Mesendoderm (in vitro differentiated cells): ENCODE measurements around the gene MRPL36.
A peak's percentile ranks its signal among the peaks of the same experiment; 100 is the strongest.

Experiments
- DNase-seq: peaks from one replicate; pipeline ENCODE4 v3.0.0; 2013
- H2AK5ac ChIP-seq: 2 replicates; pipeline ENCODE4 v1.6.1; 2013; ENCODE audit warnings: low read length, inconsistent platforms
- H2BK120ac ChIP-seq: 2 replicates; pipeline ENCODE4 v1.6.1; 2013; ENCODE audit warnings: low read depth, mild to moderate bottlenecking, low read length, moderate library complexity, mixed read lengths
- H2BK15ac ChIP-seq: replicated peaks from 2 replicates; pipeline ENCODE4 v1.6.1; 2013; ENCODE audit warnings: low read depth, mild to moderate bottlenecking, moderate library complexity
- H2BK5ac ChIP-seq: 2 replicates; pipeline ENCODE4 v1.6.1; 2013; ENCODE audit warnings: low read length, inconsistent platforms
- H3K18ac ChIP-seq: 2 replicates; pipeline ENCODE4 v1.6.1; 2013; ENCODE audit warnings: mild to moderate bottlenecking, low read length, mixed read lengths
- H3K23ac ChIP-seq: one replicate; pipeline ENCODE4 v1.6.1; 2013; ENCODE audit warnings: low read length
- H3K27ac ChIP-seq: 2 replicates; pipeline ENCODE4 v1.5.1; 2013; ENCODE audit warnings: low read depth, mild to moderate bottlenecking, inconsistent platforms, low read length, moderate library complexity
- H3K27me3 ChIP-seq: 2 replicates; pipeline ENCODE4 v1.6.1; 2013; ENCODE audit warnings: low read length, control low read depth, mild to moderate bottlenecking, inconsistent platforms; ENCODE audit not compliant: insufficient read depth, poor library complexity
- H3K36me3 ChIP-seq: 2 replicates; pipeline ENCODE4 v1.6.1; 2013; ENCODE audit warnings: low read length, inconsistent platforms; ENCODE audit not compliant: control insufficient read depth, insufficient read depth
- H3K4ac ChIP-seq: one replicate; pipeline ENCODE4 v1.6.1; 2013; ENCODE audit warnings: low read depth, mild to moderate bottlenecking, low read length, moderate library complexity
- H3K4me1 ChIP-seq: 2 replicates; pipeline ENCODE4 v1.6.1; 2013; ENCODE audit warnings: low read depth, low read length, inconsistent platforms; ENCODE audit not compliant: control insufficient read depth
- H3K4me2 ChIP-seq: 2 replicates; pipeline ENCODE4 v1.6.1; 2013; ENCODE audit warnings: low read length
- H3K4me3 ChIP-seq: 2 replicates; pipeline ENCODE4 v1.5.1; 2013; ENCODE audit warnings: mild to moderate bottlenecking, low read length
- H3K56ac ChIP-seq: one replicate; pipeline ENCODE4 v1.6.1; 2013; ENCODE audit warnings: low read length
- H3K79me1 ChIP-seq: 2 replicates; pipeline ENCODE4 v1.6.1; 2013; ENCODE audit warnings: low read length, inconsistent platforms
- H3K79me2 ChIP-seq: 2 replicates; pipeline ENCODE4 v1.6.1; 2013; ENCODE audit warnings: mild to moderate bottlenecking, low read length; ENCODE audit not compliant: control insufficient read depth, insufficient read depth
- H3K9ac ChIP-seq: 2 replicates; pipeline ENCODE4 v1.6.1; 2013; ENCODE audit warnings: low read length, inconsistent platforms
- H4K5ac ChIP-seq: one replicate; pipeline ENCODE4 v1.6.1; 2013; ENCODE audit warnings: low read length
- H4K8ac ChIP-seq: one replicate; pipeline ENCODE4 v1.6.1; 2013; ENCODE audit warnings: low read depth, mild to moderate bottlenecking, control low read depth, low read length, moderate library complexity
- WGBS: extraction: QIAGEN DNeasy Blood & Tissue Kit; methylation state at CpG from one replicate; pipeline ENCODE4 v1.1.7; 2013; ENCODE audit warnings: low lambda C conversion rate, missing lambda C conversion rate; ENCODE audit not compliant: insufficient coverage; ENCODE audit errors: extremely low coverage; 5-methylcytosine and 5-hydroxymethylcytosine counted together

Gene MRPL36

GRCh38 chr5:1772634-1773033, 27.0 kb downstream of the MRPL36 start:
- Histone ChIP-seq H3K18ac (no peak overlapping the region), H3K23ac (no peak overlapping the region), H3K4me1 (no peaks in the 10 kb centered on the region), H2AK5ac (no peak overlapping the region), H3K9ac (no peak overlapping the region), H3K27ac (no peak overlapping the region), H3K79me2 (no peaks in the 10 kb centered on the region), H2BK120ac (no peak overlapping the region), H3K56ac (no peak overlapping the region), H3K36me3 (no peaks in the 10 kb centered on the region), H4K5ac (no peak overlapping the region), H2BK15ac (no peak overlapping the region), H3K27me3 (no peaks in the 10 kb centered on the region), H3K4me2 (no peak overlapping the region), H3K4ac (no peak overlapping the region), H3K79me1 (no peaks in the 10 kb centered on the region), H4K8ac (no peak overlapping the region), H3K4me3 (no peak overlapping the region), H2BK5ac (no peak overlapping the region)
- WGBS: no CpG with 5 or more reads among the region's 5 CpGs
- no peak for DNase-seq

- Histone ChIP-seq H4K5ac (no peak overlapping the region), H3K4me1 (no peaks in the 10 kb centered on the region), H3K27ac (no peak overlapping the region), H2AK5ac (no peak overlapping the region), H3K23ac (peak overlapping the region; percentile 24), H3K18ac (no peak overlapping the region), H2BK5ac (no peak overlapping the region), H3K79me1 (no peaks in the 10 kb centered on the region), H3K9ac (no peak overlapping the region), H4K8ac (no peak overlapping the region), H2BK120ac (no peak overlapping the region), H3K4me3 (no peak overlapping the region), H3K4me2 (no peak overlapping the region), H3K36me3 (no peaks in the 10 kb centered on the region), H3K27me3 (no peaks in the 10 kb centered on the region), H3K56ac (no peak overlapping the region), H3K4ac (no peak overlapping the region), H3K79me2 (no peaks in the 10 kb centered on the region), H2BK15ac (no peak overlapping the region)
- no CpG with 5 or more reads among the region's 20 CpGs for WGBS
- DNase-seq: no peak
Observed at GRCh38 chr5:1771149-1772065, 28.2 kb downstream of the MRPL36 start.

GRCh38 chr5:1770443-1770802, 29.2 kb downstream of the MRPL36 start:
- Histone ChIP-seq H3K27ac (no peak overlapping the region), H2AK5ac (no peak overlapping the region), H3K23ac (no peak overlapping the region), H2BK120ac (no peak overlapping the region), H3K4me3 (no peak overlapping the region), H3K4me1 (no peaks in the 10 kb centered on the region), H4K5ac (no peak overlapping the region), H3K27me3 (no peaks in the 10 kb centered on the region), H3K56ac (no peak overlapping the region), H3K79me2 (no peaks in the 10 kb centered on the region), H3K9ac (no peak overlapping the region), H3K79me1 (no peaks in the 10 kb centered on the region), H3K36me3 (no peaks in the 10 kb centered on the region), H3K18ac (no peak overlapping the region), H3K4ac (no peak overlapping the region), H3K4me2 (no peak overlapping the region), H2BK15ac (no peak overlapping the region), H4K8ac (no peak overlapping the region), H2BK5ac (no peak overlapping the region)
- DNase-seq: no peak
- WGBS: no CpG with 5 or more reads among the region's 6 CpGs

- no CpG with 5 or more reads among the region's 30 CpGs for WGBS
- Histone ChIP-seq H3K79me1 (no peaks in the 10 kb centered on the region), H3K4me3 (no peak overlapping the region), H3K79me2 (no peaks in the 10 kb centered on the region), H3K36me3 (no peaks in the 10 kb centered on the region), H3K23ac (no peak overlapping the region), H3K4me2 (no peak overlapping the region), H4K5ac (no peak overlapping the region), H3K56ac (no peak overlapping the region), H3K9ac (no peak overlapping the region), H3K18ac (no peak overlapping the region), H3K4me1 (no peaks in the 10 kb centered on the region), H4K8ac (no peak overlapping the region), H3K27ac (no peak overlapping the region), H2BK15ac (no peak overlapping the region), H3K27me3 (no peaks in the 10 kb centered on the region), H2BK120ac (no peak overlapping the region), H3K4ac (no peak overlapping the region), H2BK5ac (no peak overlapping the region), H2AK5ac (no peak overlapping the region)
- DNase-seq: no peak
Observed at GRCh38 chr5:1769752-1770442, 29.7 kb downstream of the MRPL36 start.

- H2BK15ac ChIP-seq: no peak overlapping the region
- no peak overlapping the region for H4K5ac ChIP-seq
- H3K4me2 ChIP-seq: no peak overlapping the region
- H3K9ac ChIP-seq: no peak overlapping the region
- H3K4me3 ChIP-seq: no peak overlapping the region
- H3K27me3 ChIP-seq: no peaks in the 10 kb centered on the region
- H3K56ac ChIP-seq: no peak overlapping the region
- no peak overlapping the region for H3K27ac ChIP-seq
- no peaks in the 10 kb centered on the region for H3K4me1 ChIP-seq
- H3K79me1 ChIP-seq: no peaks in the 10 kb centered on the region
- no peak for DNase-seq
- no CpG with 5 or more reads among the region's 54 CpGs for WGBS
- no peak overlapping the region for H4K8ac ChIP-seq
- H3K4ac ChIP-seq: no peak overlapping the region
- no peaks in the 10 kb centered on the region for H3K36me3 ChIP-seq
- no peak overlapping the region for H3K23ac ChIP-seq
- H3K79me2 ChIP-seq: no peaks in the 10 kb centered on the region
- no peak overlapping the region for H2BK5ac ChIP-seq
- H3K18ac ChIP-seq: no peak overlapping the region
- no peak overlapping the region for H2AK5ac ChIP-seq
- no peak overlapping the region for H2BK120ac ChIP-seq
Observed at GRCh38 chr5:1769017-1769640, 30.5 kb downstream of the MRPL36 start.
